Heart right ventricle (tissue), 16 donors: ENCODE results near the gene USH2A. TPM values are rescaled to one million over a fixed set of nuclear protein-coding genes. Genes with fewer than 3 reads are reported as not detected.

Experiments
- ATAC-seq, 8 donors: fragments of 200-7000 bp; cut with Tn5 transposase; one replicate each; pipeline ENCODE4 v1.9.1; 2020; ENCODE audit warnings: mild to moderate bottlenecking in 8 of 8, moderate library complexity in 8 of 8, moderate number of reproducible peaks in 1 of 8
- DNase-seq, 2 donors: peaks; one replicate each; pipeline ENCODE4 v3.0.0-alpha.2; 2020
- H3K27ac ChIP-seq, 10 donors: fragments of 200-600 bp; sonication (generic) in 2 of 10; one replicate each; pipeline versions ENCODE4 v1.5.0 to v1.8.0; 2020 to 2022; ENCODE audit warnings: mild to moderate bottlenecking in 3 of 10
- H3K27me3 ChIP-seq, 7 donors: fragments of 200-600 bp; one replicate each; pipeline ENCODE4 v1.8.0; 2021 to 2022; ENCODE audit warnings: mild to moderate bottlenecking in 2 of 7
- H3K36me3 ChIP-seq, 9 donors: fragments of 200-600 bp; sonication (generic) in 1 of 9; one replicate each; pipeline versions ENCODE4 v1.5.0 to v1.8.0; 2020 to 2022; ENCODE audit warnings: mild to moderate bottlenecking in 2 of 9
- H3K4me1 ChIP-seq, 9 donors: fragments of 200-600 bp; sonication (generic) in 1 of 9; one replicate each; pipeline versions ENCODE4 v1.5.0 to v1.8.0; 2020 to 2022; ENCODE audit warnings: mild to moderate bottlenecking in 4 of 9
- H3K4me3 ChIP-seq, 10 donors: fragments of 200-600 bp; sonication (generic) in 2 of 10; one replicate each; pipeline versions ENCODE4 v1.5.0 to v1.8.0; 2020 to 2022; ENCODE audit warnings: mild to moderate bottlenecking in 7 of 10, moderate library complexity in 2 of 10
- H3K9me3 ChIP-seq, 11 donors: fragments of 200-600 bp in 10 of 11; sonication (generic) in 2 of 11; one replicate each; pipeline versions ENCODE4 v1.5.0 to v1.8.0; 2013 to 2022; ENCODE audit warnings: mild to moderate bottlenecking in 2 of 11, control low read depth in 1 of 11, moderate library complexity in 1 of 11
- WGBS, 2 donors: extraction: QIAGEN DNeasy Blood & Tissue Kit; methylation state at CpG; one replicate each; pipeline ENCODE4 v1.1.7; 2013; ENCODE audit warnings: inconsistent platforms in 1 of 2; 5-methylcytosine and 5-hydroxymethylcytosine counted together
- intact Hi-C, 10 donors: fragments of 100-400 bp; cut with DNase I; formaldehyde crosslinking; loops; one replicate each; pipeline versions ENCODE4 v1.11.1 to v1.14.2; 2022
- polyA plus RNA-seq, 2 donors: library from polyadenylated mRNA; stranded (reverse); fragments of 200-250 nt; gene quantifications; one replicate each; pipeline ENCODE4 v1.2.3, GENCODE V29; 2013
- total RNA-seq, 10 donors: library from RNA; stranded (reverse); fragmentation: NEBNext Ultra II Directional in 3 of 10; extraction: Animal tissue kit (Norgen Biotek cat#: 25700) in 3 of 10; gene quantifications; one replicate each; pipeline versions ENCODE4 v1.2.1 to v1.2.4, GENCODE V29; 2021 to 2023
- TF ChIP-seq, protein P1 (sequence below), 9 donors: fragments of 200-600 bp; sonication (generic) in 2 of 9; IDR thresholded peaks; one replicate each; pipeline versions ENCODE4 v1.5.0 to v1.8.0; 2021 to 2022; ENCODE audit warnings: antibody characterized with exemption in 9 of 9, mild to moderate bottlenecking in 5 of 9, moderate library complexity in 1 of 9
- donor health status: Arrhythmogenic right ventricular cardiomyopathy.
- donor health status: ischemic (EF 13 %, LVEDD 7.1; RV severe dilation, severe dysfunction).
- donor health status: healthy with polysubstance abuse.
- donor health status: DM: no; HTN: yes; CAD: no.
- donor health status: DM: no; HTN: no; CAD: no.
- donor health status: ischemic (EF 25% LVEDD 6.9; RV normal size, moderate dysfunction).
- donor health status: ischemic (EF 25% LVEDD 5.7; RV mildly dilated, moderate dysfunction).
- donor health status: healthy.
- donor health status: DM: yes; HTN: yes; CAD: no.
- donor health status: Ischemic cardiomyopathy.
- donor health status: ischemic (EF 35%, LVEDD 5.7; RV mildly dilated, moderate dysfunction).
- donor health status: nonischemic (EF 11% LVEDD 7.7; RV severe dilation, severe dysfunction).
- donor health status: DM: yes; HTN: yes; CAD: no.
- donor health status: PGD.
- donor health status: ischemic (EF 29% LVEDD 5.4; RV normal size, mild dysfunction).
- donor health status: nonischemic (EF 23%, LVEDD 6.1; RV moderate dilation, normal function).

USH2A gene
- total and polyA plus RNA-seq, 12 donors = 0.01 to 4.9 (median 3.6) TPM

DNA sequence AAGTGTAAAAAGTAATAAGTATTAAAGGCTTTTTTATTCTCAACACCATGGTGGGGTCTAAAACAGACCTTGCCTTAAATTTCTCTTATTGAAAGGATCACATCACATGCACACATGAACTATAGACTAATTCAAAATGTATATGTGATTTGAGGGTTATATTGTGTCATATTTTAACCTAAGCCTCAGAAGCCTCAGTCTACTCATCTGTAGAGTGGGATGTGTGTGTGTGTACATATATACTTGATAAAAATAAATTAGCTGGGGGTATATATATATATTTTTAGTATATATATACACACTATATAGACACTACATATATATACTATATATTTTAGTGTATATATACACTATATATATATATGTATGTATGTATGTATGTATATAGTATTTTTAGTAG, 797.3 kb downstream of the USH2A start:
- ATAC-seq (no peak), DNase-seq (no peak)
- TF ChIP-seq, protein P1, sequence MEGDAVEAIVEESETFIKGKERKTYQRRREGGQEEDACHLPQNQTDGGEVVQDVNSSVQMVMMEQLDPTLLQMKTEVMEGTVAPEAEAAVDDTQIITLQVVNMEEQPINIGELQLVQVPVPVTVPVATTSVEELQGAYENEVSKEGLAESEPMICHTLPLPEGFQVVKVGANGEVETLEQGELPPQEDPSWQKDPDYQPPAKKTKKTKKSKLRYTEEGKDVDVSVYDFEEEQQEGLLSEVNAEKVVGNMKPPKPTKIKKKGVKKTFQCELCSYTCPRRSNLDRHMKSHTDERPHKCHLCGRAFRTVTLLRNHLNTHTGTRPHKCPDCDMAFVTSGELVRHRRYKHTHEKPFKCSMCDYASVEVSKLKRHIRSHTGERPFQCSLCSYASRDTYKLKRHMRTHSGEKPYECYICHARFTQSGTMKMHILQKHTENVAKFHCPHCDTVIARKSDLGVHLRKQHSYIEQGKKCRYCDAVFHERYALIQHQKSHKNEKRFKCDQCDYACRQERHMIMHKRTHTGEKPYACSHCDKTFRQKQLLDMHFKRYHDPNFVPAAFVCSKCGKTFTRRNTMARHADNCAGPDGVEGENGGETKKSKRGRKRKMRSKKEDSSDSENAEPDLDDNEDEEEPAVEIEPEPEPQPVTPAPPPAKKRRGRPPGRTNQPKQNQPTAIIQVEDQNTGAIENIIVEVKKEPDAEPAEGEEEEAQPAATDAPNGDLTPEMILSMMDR (IDR thresholded peaks at IDR 0.05) = no peak
- Histone ChIP-seq H3K9me3 (no peaks in the 10 kb centered on the region), H3K27ac (no peak overlapping the region), H3K4me1 (no peaks in the 10 kb centered on the region), H3K4me3 (no peak overlapping the region), H3K27me3 (no peaks in the 10 kb centered on the region), H3K36me3 (peaks cover 0 to 37% (median 5%) of the 10 kb centered on the region in 9 donors)
- intact Hi-C loops = no loop called here

DNA sequence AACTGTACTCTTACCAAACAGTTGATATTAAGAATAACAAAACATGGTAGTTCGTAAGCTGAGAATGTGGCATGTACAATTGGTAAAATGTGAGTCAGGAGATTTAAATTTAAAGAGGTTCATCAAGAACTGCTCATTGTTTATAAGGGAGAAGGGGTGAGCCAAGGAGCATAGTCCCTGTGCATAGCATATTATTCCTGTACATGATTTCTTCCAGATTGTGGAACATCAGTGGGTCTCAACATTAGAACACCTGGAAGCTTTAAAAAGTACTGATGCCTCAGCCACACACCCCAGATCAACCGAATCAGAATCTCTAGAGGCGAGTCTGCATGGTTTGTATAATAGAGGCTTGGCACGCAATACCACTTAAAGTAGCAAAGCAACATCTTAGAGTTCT, 800.1 kb downstream of the USH2A start:
- H3K36me3 ChIP-seq = peaks cover 0 to 64% (median 17%) of the 10 kb centered on the region in 9 donors
- H3K9me3 ChIP-seq = no peaks in the 10 kb centered on the region
- 95 to 97% methylated on average over 4 of the region's 4 CpGs for WGBS, 2 donors
- ATAC-seq (no peak), DNase-seq (no peak)
- intact Hi-C loops = no loop called here
- no peaks in the 10 kb centered on the region for H3K27me3 ChIP-seq
- peaks cover 0 to 2% (median 0%) of the 10 kb centered on the region in 9 donors for H3K4me1 ChIP-seq
- H3K27ac ChIP-seq = no peak overlapping the region
- H3K4me3 ChIP-seq = no peak overlapping the region
- TF ChIP-seq, protein P1 (IDR thresholded peaks at IDR 0.05) = no peak

GRCh38 chr1:215617979-215618378, 805.3 kb downstream of the USH2A start:
- Histone ChIP-seq H3K9me3 (peaks cover 0 to 8% (median 0%) of the 10 kb centered on the region in 11 donors), H3K4me1 (peaks cover 0 to 9% (median 0%) of the 10 kb centered on the region in 9 donors), H3K27ac (no peak overlapping the region), H3K4me3 (no peak overlapping the region), H3K36me3 (peaks cover 0 to 83% (median 19%) of the 10 kb centered on the region in 9 donors), H3K27me3 (no peaks in the 10 kb centered on the region)
- DNase-seq = no peak
- TF ChIP-seq, protein P1 (IDR thresholded peaks at IDR 0.05) = no peak
- intact Hi-C loops = no loop called here
- ATAC-seq = no peak
- WGBS, 2 donors = 64 to 81% methylated on average over 1 of the region's 1 CpG

DNA sequence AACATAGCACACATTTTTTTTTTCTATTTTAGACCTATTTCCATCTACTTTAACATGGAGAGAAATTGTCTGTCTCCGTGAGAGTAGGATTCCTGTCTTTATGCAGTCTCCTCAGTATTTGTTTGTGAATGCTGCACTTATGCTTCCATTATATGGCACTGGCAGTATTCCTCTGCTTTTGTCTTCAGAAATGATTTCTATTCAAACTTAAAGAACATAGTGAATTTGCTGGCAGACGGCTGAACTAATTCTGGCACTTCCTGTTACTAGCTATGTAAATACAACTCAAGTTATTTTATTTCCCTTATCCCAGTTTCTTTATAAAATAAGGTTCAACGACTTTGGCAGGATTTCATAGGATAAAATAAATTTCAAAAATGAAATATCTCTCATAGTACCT, 810.9 kb downstream of the USH2A start:
- Histone ChIP-seq H3K27ac (peak overlapping the region in 1 of 10 donors; percentile 13), H3K9me3 (peaks cover 0 to 8% (median 0%) of the 10 kb centered on the region in 11 donors), H3K4me1 (peaks cover 0 to 22% (median 5%) of the 10 kb centered on the region in 9 donors), H3K4me3 (no peak overlapping the region), H3K27me3 (no peaks in the 10 kb centered on the region), H3K36me3 (peaks cover 0 to 93% (median 21%) of the 10 kb centered on the region in 9 donors)
- TF ChIP-seq, protein P1 (IDR thresholded peaks at IDR 0.05) = no peak
- DNase-seq = no peak
- no peak for ATAC-seq
- WGBS, 2 donors = 50 to 62% methylated on average over 3 of the region's 3 CpGs
- intact Hi-C loops = no loop called here
